GM04504 (cell line): ENCODE data around the gene LTA.
A peak's percentile ranks its signal among the peaks of the same experiment; 100 is the strongest.

ENCODE experiments used
- DNase-seq: peaks from one replicate; pipeline ENCODE4 v3.0.0-alpha.2; 2012; ENCODE audit warnings: low read depth

Gene LTA

DNA sequence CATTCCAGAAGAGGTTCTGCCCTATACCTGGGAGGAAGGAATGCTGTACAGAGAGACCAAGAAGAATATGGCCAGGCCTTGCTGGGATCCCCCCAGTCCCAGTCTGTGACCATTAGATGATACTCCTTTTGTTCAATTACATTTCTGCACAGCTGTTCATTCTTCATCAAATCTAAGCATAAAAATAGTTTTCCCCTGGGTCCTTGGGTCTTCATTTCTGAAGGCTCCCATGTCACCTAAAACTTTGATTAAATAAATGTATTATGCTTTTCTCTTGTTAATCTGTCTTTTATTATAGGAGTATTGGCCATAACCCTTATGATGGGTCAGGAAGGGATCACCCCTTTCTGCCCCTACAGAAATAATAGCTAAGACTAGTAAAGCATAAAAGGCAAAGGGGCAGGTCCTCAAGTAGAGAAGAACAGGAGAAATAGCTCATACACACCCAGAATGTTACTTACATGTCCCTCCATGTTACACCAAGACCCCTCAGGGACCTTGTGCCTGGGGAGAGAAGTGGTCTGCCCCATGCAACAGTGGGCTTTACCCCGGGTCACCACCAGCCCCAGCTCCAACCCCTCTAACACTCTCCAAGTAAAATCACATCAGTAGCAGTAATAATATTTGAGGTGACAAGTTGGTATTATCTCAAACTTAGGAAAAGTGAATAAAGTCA lies 2.1 kb upstream of the LTA start:
- DNase-seq, result no peak

DNA sequence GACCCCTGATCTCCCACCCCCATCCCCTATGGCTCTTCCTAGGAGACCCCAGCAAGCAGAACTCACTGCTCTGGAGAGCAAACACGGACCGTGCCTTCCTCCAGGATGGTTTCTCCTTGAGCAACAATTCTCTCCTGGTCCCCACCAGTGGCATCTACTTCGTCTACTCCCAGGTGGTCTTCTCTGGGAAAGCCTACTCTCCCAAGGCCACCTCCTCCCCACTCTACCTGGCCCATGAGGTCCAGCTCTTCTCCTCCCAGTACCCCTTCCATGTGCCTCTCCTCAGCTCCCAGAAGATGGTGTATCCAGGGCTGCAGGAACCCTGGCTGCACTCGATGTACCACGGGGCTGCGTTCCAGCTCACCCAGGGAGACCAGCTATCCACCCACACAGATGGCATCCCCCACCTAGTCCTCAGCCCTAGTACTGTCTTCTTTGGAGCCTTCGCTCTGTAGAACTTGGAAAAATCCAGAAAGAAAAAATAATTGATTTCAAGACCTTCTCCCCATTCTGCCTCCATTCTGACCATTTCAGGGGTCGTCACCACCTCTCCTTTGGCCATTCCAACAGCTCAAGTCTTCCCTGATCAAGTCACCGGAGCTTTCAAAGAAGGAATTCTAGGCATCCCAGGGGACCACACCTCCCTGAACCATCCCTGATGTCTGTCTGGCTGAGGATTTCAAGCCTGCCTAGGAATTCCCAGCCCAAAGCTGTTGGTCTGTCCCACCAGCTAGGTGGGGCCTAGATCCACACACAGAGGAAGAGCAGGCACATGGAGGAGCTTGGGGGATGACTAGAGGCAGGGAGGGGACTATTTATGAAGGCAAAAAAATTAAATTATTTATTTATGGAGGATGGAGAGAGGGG lies 1.4 kb downstream of the LTA start:
- no peak for DNase-seq

GRCh38 chr6:31574106-31575061 lies 2.3 kb downstream of the LTA start:
- no peak for DNase-seq

DNA sequence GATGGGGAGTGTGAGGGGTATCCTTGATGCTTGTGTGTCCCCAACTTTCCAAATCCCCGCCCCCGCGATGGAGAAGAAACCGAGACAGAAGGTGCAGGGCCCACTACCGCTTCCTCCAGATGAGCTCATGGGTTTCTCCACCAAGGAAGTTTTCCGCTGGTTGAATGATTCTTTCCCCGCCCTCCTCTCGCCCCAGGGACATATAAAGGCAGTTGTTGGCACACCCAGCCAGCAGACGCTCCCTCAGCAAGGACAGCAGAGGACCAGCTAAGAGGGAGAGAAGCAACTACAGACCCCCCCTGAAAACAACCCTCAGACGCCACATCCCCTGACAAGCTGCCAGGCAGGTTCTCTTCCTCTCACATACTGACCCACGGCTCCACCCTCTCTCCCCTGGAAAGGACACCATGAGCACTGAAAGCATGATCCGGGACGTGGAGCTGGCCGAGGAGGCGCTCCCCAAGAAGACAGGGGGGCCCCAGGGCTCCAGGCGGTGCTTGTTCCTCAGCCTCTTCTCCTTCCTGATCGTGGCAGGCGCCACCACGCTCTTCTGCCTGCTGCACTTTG lies 3.3 kb downstream of the LTA start, which contains the start of gene TNF:
TNF (plus strand) TSS at position 231 of the 567 bp plus-strand sequence; CDS start at position 408, 177 bp downstream.
- DNase-seq, result no peak

- no peak for DNase-seq
Measured at GRCh38 chr6:31575952-31576685, 4.0 kb downstream of the LTA start.

- DNase-seq, result no peak
Measured at GRCh38 chr6:31576897-31577578, 4.9 kb downstream of the LTA start.

- DNase-seq, result no peak
Measured at GRCh38 chr6:31577579-31577966, 5.5 kb downstream of the LTA start.

- DNase-seq, result no peak
Measured at GRCh38 chr6:31578184-31579118, 6.4 kb downstream of the LTA start.

- DNase-seq, result no peak
Measured at GRCh38 chr6:31579119-31579505, 7.0 kb downstream of the LTA start.

GRCh38 chr6:31579546-31580437 lies 7.7 kb downstream of the LTA start:
- no peak for DNase-seq

GRCh38 chr6:31580438-31580740 lies 8.3 kb downstream of the LTA start:
- no peak for DNase-seq

DNA sequence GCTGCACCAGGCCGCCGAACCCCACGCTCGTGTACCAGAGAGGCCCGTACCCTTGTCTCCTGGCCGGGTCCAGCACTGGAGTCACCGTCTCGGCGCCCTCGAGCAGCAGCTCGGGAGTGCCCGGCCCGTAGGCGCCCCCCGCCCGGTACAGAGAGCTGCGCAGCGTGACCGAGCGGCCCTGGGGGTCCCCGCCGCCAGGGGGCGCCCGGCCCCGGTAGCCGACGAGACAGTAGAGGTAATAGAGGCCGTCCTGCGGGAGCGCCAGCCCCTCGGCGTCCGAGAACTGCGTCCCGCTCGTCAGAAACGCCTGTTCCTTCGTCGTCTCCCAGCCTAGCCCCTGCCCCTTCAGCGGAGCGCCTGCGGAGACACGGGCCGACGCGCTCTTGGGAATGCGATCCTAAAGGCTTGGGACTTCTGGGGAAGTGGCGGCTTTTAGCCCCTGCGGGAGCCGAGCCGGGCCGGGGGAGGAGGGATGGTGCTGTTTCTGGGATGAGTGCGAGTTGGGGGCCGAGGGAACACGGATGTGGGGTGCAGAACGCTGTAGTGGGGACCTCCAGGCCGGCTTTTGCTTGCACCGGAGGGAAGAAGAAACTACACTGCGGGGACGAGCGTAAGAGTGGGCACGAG lies 8.8 kb downstream of the LTA start:
- peak; percentile 52 for DNase-seq

DNA sequence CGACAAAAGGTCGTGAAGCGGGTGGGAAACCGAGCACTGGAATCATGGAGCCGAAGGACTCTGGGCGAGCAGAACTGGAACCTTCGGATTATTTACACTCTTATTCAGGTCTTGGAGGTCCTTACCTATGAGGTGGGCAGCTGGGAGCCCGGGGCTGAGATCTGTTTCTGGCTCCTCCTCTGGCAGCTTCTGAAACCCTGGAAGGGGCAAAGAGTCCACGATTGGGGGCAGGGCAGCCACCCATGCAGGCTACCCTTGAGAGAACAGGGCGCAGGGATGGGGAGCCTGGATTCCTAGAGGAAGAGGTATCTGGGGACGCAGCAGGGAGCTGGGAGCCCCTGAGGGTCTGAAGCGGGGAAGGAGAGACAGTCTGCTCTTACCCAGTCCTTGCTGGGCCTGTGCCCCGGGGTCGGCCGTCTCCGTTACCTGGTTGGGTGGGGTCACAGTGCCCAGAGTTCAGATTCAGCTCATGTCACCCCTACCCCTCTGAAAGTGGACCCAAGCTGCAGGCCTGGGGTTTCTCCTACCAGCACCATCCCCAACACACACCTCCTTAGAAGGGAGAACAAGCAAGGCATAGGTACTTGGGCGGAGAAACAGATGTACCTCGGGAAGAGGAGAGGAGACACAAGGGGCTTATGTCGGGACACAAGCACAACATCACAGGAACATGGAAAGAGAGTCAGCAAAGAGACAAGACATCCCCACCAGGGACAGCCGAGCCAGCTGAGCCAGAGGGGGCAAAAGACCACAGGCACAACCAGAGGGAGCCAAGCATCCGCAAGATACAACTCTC lies 9.5 kb downstream of the LTA start:
- DNase-seq, result no peak

GRCh38 chr6:31582230-31582643 lies 10.1 kb downstream of the LTA start, which contains the start of gene LTB:
LTB (minus strand) TSS chr6:31582424; CDS start chr6:31582417, 7 bp downstream.
- no peak for DNase-seq

- no peak for DNase-seq
Measured at GRCh38 chr6:31585491-31585890, 13.4 kb downstream of the LTA start.

- DNase-seq, result no peak
Measured at GRCh38 chr6:31586008-31586407, 13.9 kb downstream of the LTA start, which contains the start of gene LST1. LST1 (plus strand) TSS chr6:31586277; CDS start chr6:31587300, 1,023 bp downstream.
